GM23248 (cell line): Measurements from ENCODE around the gene DLX2. TPM values are rescaled to one million over a fixed set of nuclear protein-coding genes. Genes with fewer than 3 reads are reported as not detected.

Source experiments
- DNase-seq: peaks from one replicate; pipeline ENCODE4 v3.0.0-alpha.2; 2015
- H2AFZ ChIP-seq: fragments of 200-600 bp; sonication (generic); 2 replicates; pipeline ENCODE4 v1.6.1; 2016; ENCODE audit warnings: antibody characterized with exemption
- H3F3A ChIP-seq: fragments of 200-600 bp; sonication (generic); 2 replicates; pipeline ENCODE4 v1.6.1; 2016; ENCODE audit warnings: mild to moderate bottlenecking, antibody characterized with exemption, mixed run types; ENCODE audit not compliant: insufficient read depth
- H3K27ac ChIP-seq: fragments of 200-600 bp; sonication (generic); 2 replicates; pipeline ENCODE4 v1.5.1; 2016; ENCODE audit warnings: mild to moderate bottlenecking
- H3K27me3 ChIP-seq: fragments of 200-600 bp; sonication (generic); replicated peaks from 2 replicates; pipeline ENCODE4 v1.6.1; 2016; ENCODE audit warnings: mild to moderate bottlenecking; ENCODE audit not compliant: insufficient read depth
- H3K36me3 ChIP-seq: fragments of 200-600 bp; sonication (generic); 2 replicates; pipeline ENCODE4 v1.6.1; 2016; ENCODE audit warnings: low read depth, mild to moderate bottlenecking
- H3K4me1 ChIP-seq: fragments of 200-600 bp; sonication (generic); 2 replicates; pipeline ENCODE4 v1.6.1; 2016; ENCODE audit warnings: mild to moderate bottlenecking; ENCODE audit not compliant: insufficient read depth
- H3K4me2 ChIP-seq: fragments of 200-600 bp; sonication (generic); one replicate; pipeline ENCODE4 v1.6.1; 2016; ENCODE audit warnings: mild to moderate bottlenecking; ENCODE audit not compliant: unreplicated experiment
- H3K4me3 ChIP-seq: fragments of 200-600 bp; sonication (generic); 2 replicates; pipeline ENCODE4 v1.5.1; 2016; ENCODE audit warnings: mild to moderate bottlenecking
- H3K79me2 ChIP-seq: fragments of 200-600 bp; sonication (generic); 2 replicates; pipeline ENCODE4 v1.6.1; 2016; ENCODE audit warnings: mild to moderate bottlenecking; ENCODE audit not compliant: insufficient read depth
- H3K9ac ChIP-seq: fragments of 200-600 bp; sonication (generic); 2 replicates; pipeline ENCODE4 v1.6.1; 2016; ENCODE audit warnings: mild to moderate bottlenecking
- H3K9me2 ChIP-seq: fragments of 200-600 bp; sonication (generic); 2 replicates; pipeline ENCODE4 v1.6.1; 2016; ENCODE audit warnings: mixed run types, mild to moderate bottlenecking, moderate library complexity; ENCODE audit not compliant: insufficient read depth
- H3K9me3 ChIP-seq: fragments of 200-600 bp; sonication (generic); one replicate; pipeline ENCODE4 v1.6.1; 2017; ENCODE audit warnings: low read depth
- H4K20me1 ChIP-seq: fragments of 200-600 bp; sonication (generic); 2 replicates; pipeline ENCODE4 v1.6.0; 2016; ENCODE audit not compliant: insufficient read depth
- EZH2 ChIP-seq: fragments of 200-600 bp; sonication (generic); IDR thresholded peaks from 2 replicates; pipeline ENCODE4 v1.6.1; 2018; ENCODE audit warnings: antibody characterized with exemption, mild to moderate bottlenecking; ENCODE audit not compliant: insufficient read depth, poor library complexity, severe bottlenecking
- EZH2phosphoT487 ChIP-seq: fragments of 200-600 bp; sonication (generic); IDR thresholded peaks from 2 replicates; pipeline ENCODE4 v1.6.1; 2018; ENCODE audit warnings: antibody characterized with exemption, moderate library complexity, mild to moderate bottlenecking, low read depth; ENCODE audit not compliant: insufficient read depth
- WGBS, 2 experiments: methylation state at CpG; one replicate each; pipeline ENCODE4 v1.1.6; 2015 to 2017; ENCODE audit warnings: low lambda C conversion rate in 2 of 2, low coverage in 1 of 2; ENCODE audit errors: missing lambda C conversion rate in 2 of 2; 5-methylcytosine and 5-hydroxymethylcytosine counted together
- in situ Hi-C: fragments of 300-500 bp; cut with MboI; formaldehyde crosslinking; loops from 2 replicates; pipeline ENCODE4 v1.15.0; 2020
- polyA plus RNA-seq: library from polyadenylated mRNA; unstranded; fragments of >200 nt; fragmentation: Nextera tagmentation; extraction: Ambion mirVana; gene quantifications from 2 replicates; pipeline ENCODE4 v1.2.1, GENCODE V29; 2016
- total RNA-seq: library from RNA; depleted of rRNA; stranded (reverse); fragments of >200 nt; shearing (Covaris generic); gene quantifications from 2 replicates; pipeline ENCODE4 v1.2.3, GENCODE V29; 2014

DLX2 gene
- total and polyA plus RNA-seq, 2 experiments from 2014 or later = 2.8 to 6.0 TPM

GRCh38 chr2:172109988-172110811 lies 7.5 kb upstream of the DLX2 start:
- Histone ChIP-seq H3K9me2 (no peaks in the 10 kb centered on the region), H4K20me1 (no peaks in the 10 kb centered on the region), H3K9ac (no peak overlapping the region), H3F3A (peaks cover 8% of the 10 kb centered on the region; the same call in 1 of the 2 replicates), H3K9me3 (no peaks in the 10 kb centered on the region), H3K4me3 (no peak overlapping the region), H3K4me1 (no peaks in the 10 kb centered on the region), H3K27ac (no peak overlapping the region), H3K27me3 (no peaks in the 10 kb centered on the region), H3K36me3 (no peaks in the 10 kb centered on the region), H2AFZ (no peak overlapping the region), H3K79me2 (no peaks in the 10 kb centered on the region), H3K4me2 (no peak overlapping the region)
- in situ Hi-C loops = loop anchor here (10.0 kb wide), 2 partner anchors 295 to 515 kb away; no protein-coding TSS in a partner anchor
- DNase-seq = no peak
- TF ChIP-seq EZH2 (no peak), EZH2phosphoT487 (no peak)
- 92% methylated on average over 31 of the region's 31 CpGs for WGBS, 2 experiments

GRCh38 chr2:172109256-172109987 lies 6.7 kb upstream of the DLX2 start:
- in situ Hi-C loops = loop anchor here (10.0 kb wide), 1 partner anchor 295 kb away; no protein-coding TSS in a partner anchor
- 52 to 77% methylated on average over 13 to 29 of the region's 29 CpGs for WGBS, 2 experiments
- Histone ChIP-seq H3K9me3 (no peaks in the 10 kb centered on the region), H2AFZ (no peak overlapping the region), H3K9me2 (no peaks in the 10 kb centered on the region), H3K27me3 (no peaks in the 10 kb centered on the region), H3K4me3 (no peak overlapping the region), H3K4me2 (no peak overlapping the region), H3F3A (peaks cover 8% of the 10 kb centered on the region; the same call in 1 of the 2 replicates), H3K4me1 (no peaks in the 10 kb centered on the region), H3K9ac (no peak overlapping the region), H3K79me2 (no peaks in the 10 kb centered on the region), H3K36me3 (no peaks in the 10 kb centered on the region), H3K27ac (no peak overlapping the region), H4K20me1 (no peaks in the 10 kb centered on the region)
- DNase-seq = no peak
- TF ChIP-seq EZH2phosphoT487 (no peak), EZH2 (no peak)

GRCh38 chr2:172108587-172108930 lies 5.9 kb upstream of the DLX2 start:
- H3K9ac ChIP-seq = no peak overlapping the region
- no peak overlapping the region for H3K27ac ChIP-seq
- H2AFZ ChIP-seq = peak overlapping the region; percentile 64; the same call in 1 of the 2 replicates
- H3K79me2 ChIP-seq = no peaks in the 10 kb centered on the region
- 57 to 61% methylated on average over 8 of the region's 8 CpGs for WGBS, 2 experiments
- H3K27me3 ChIP-seq = no peaks in the 10 kb centered on the region
- no peaks in the 10 kb centered on the region for H3K9me2 ChIP-seq
- no peaks in the 10 kb centered on the region for H3K4me1 ChIP-seq
- TF ChIP-seq EZH2 (no peak), EZH2phosphoT487 (no peak)
- no peaks in the 10 kb centered on the region for H4K20me1 ChIP-seq
- no peak overlapping the region for H3K4me3 ChIP-seq
- no peaks in the 10 kb centered on the region for H3K9me3 ChIP-seq
- in situ Hi-C loops = loop anchor here (10.0 kb wide), 1 partner anchor 294 kb away; no protein-coding TSS in a partner anchor
- no peaks in the 10 kb centered on the region for H3K36me3 ChIP-seq
- H3F3A ChIP-seq = peaks cover 8% of the 10 kb centered on the region
- DNase-seq = no peak
- no peak overlapping the region for H3K4me2 ChIP-seq

GRCh38 chr2:172107690-172108586 lies 5.2 kb upstream of the DLX2 start:
- 18 to 22% methylated on average over 51 of the region's 51 CpGs for WGBS, 2 experiments
- Histone ChIP-seq H3K9me2 (no peaks in the 10 kb centered on the region), H4K20me1 (no peaks in the 10 kb centered on the region), H3F3A (peaks cover 8% of the 10 kb centered on the region), H3K4me3 (no peak overlapping the region), H3K27me3 (no peaks in the 10 kb centered on the region), H3K36me3 (no peaks in the 10 kb centered on the region), H3K27ac (no peak overlapping the region), H3K9ac (no peak overlapping the region), H3K4me2 (no peak overlapping the region), H3K79me2 (no peaks in the 10 kb centered on the region), H3K4me1 (no peaks in the 10 kb centered on the region), H2AFZ (peak overlapping the region; percentile 64), H3K9me3 (no peaks in the 10 kb centered on the region)
- in situ Hi-C loops = loop anchor here (10.0 kb wide), 1 partner anchor 293 kb away; no protein-coding TSS in a partner anchor
- DNase-seq = peak; percentile 20
- TF ChIP-seq EZH2phosphoT487 (no peak), EZH2 (no peak)
